Lower lobe of right lung (tissue), 2 donors: ENCODE measurements around the gene HECW1. TPM values are rescaled to one million over a fixed set of nuclear protein-coding genes. Genes with fewer than 3 reads are reported as not detected.

ENCODE experiments used
- ATAC-seq, 2 donors: fragments of 200-7000 bp; cut with Tn5 transposase; one replicate each; pipeline ENCODE4 v1.9.1; 2020 to 2022; ENCODE audit warnings: mild to moderate bottlenecking in 2 of 2, moderate library complexity in 2 of 2
- DNase-seq: peaks from one replicate; pipeline ENCODE4 v3.0.0-alpha.2; 2020
- H3K27ac ChIP-seq: fragments of 200-600 bp; one replicate; pipeline ENCODE4 v1.8.0; 2022
- H3K27me3 ChIP-seq: fragments of 200-600 bp; one replicate; pipeline ENCODE4 v1.8.0; 2022; ENCODE audit warnings: low read depth
- H3K36me3 ChIP-seq: fragments of 200-600 bp; one replicate; pipeline ENCODE4 v1.8.0; 2022; ENCODE audit warnings: mild to moderate bottlenecking
- H3K4me1 ChIP-seq: fragments of 200-600 bp; one replicate; pipeline ENCODE4 v1.8.0; 2022
- H3K4me3 ChIP-seq: fragments of 200-600 bp; one replicate; pipeline ENCODE4 v1.8.0; 2022; ENCODE audit warnings: mild to moderate bottlenecking
- H3K9me3 ChIP-seq: fragments of 200-600 bp; one replicate; pipeline ENCODE4 v1.8.0; 2022
- intact Hi-C: fragments of 100-400 bp; cut with DNase I; formaldehyde crosslinking; loops from one replicate; pipeline ENCODE4 v1.11.0; 2022
- total RNA-seq: library from RNA; stranded (reverse); fragmentation: NEBNext Ultra II Directional; extraction: Animal tissue kit (Norgen Biotek cat#: 25700); gene quantifications from one replicate; pipeline ENCODE4 v1.2.1, GENCODE V29; 2021
- TF ChIP-seq, protein P1 (sequence below): fragments of 200-600 bp; IDR thresholded peaks from one replicate; pipeline ENCODE4 v1.8.0; 2022; ENCODE audit warnings: antibody characterized with exemption, mild to moderate bottlenecking
- donor health status: DM: no; HTN: yes; CAD: no; lungs with severe emphysema.

The HECW1 gene
- total RNA-seq, 1 donor from 2014 or later, result 0.06 TPM

DNA sequence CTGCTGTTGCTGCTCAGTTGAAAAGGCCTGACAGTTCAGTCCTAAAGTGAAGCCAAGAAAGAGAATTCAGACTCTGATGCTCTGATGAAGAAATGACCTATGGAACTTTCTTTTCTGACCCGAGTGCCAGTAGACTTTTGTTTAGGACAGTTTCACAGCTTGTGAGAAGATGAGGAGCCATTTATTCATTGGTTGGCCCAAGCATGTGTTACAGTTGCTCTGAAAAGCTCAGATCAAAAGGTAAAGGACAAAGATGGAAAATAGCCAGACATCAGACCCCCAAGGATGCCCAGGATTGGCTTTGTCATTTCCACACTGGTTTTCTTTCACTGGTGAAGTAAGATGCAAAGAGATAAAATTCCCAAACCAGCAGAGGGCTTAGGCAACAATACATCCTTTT, 321.2 kb downstream of the HECW1 start:
- TF ChIP-seq, protein P1, sequence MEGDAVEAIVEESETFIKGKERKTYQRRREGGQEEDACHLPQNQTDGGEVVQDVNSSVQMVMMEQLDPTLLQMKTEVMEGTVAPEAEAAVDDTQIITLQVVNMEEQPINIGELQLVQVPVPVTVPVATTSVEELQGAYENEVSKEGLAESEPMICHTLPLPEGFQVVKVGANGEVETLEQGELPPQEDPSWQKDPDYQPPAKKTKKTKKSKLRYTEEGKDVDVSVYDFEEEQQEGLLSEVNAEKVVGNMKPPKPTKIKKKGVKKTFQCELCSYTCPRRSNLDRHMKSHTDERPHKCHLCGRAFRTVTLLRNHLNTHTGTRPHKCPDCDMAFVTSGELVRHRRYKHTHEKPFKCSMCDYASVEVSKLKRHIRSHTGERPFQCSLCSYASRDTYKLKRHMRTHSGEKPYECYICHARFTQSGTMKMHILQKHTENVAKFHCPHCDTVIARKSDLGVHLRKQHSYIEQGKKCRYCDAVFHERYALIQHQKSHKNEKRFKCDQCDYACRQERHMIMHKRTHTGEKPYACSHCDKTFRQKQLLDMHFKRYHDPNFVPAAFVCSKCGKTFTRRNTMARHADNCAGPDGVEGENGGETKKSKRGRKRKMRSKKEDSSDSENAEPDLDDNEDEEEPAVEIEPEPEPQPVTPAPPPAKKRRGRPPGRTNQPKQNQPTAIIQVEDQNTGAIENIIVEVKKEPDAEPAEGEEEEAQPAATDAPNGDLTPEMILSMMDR, result no peak
- no peaks in the 10 kb centered on the region for H3K36me3 ChIP-seq
- no peaks in the 10 kb centered on the region for H3K4me1 ChIP-seq
- no peak for DNase-seq
- no peaks in the 10 kb centered on the region for H3K27me3 ChIP-seq
- H3K4me3 ChIP-seq, result no peak overlapping the region
- no peaks in the 10 kb centered on the region for H3K9me3 ChIP-seq
- no peak for ATAC-seq
- intact Hi-C loops, result no loop called here
- H3K27ac ChIP-seq, result no peak overlapping the region

DNA sequence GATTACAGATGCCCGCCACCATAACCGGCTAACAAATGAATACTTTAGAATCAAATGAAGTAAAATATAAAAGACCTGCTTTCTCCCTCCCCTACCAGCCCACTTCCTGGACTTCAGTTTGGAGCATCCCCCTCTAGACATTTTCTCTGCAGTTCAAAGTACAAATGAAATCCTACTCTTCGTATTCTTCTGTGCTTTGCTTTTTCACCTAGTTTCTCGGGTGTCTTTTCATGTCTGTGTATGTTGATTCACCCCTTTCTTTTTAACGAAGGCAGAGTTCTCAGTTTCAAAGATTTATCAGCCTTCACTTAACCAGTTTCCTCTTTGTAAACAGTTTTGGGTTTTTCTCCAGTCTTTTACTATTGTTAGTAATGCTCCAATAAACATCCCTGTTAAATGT, 324.6 kb downstream of the HECW1 start:
- Histone ChIP-seq H3K27me3 (no peaks in the 10 kb centered on the region), H3K4me1 (no peaks in the 10 kb centered on the region), H3K27ac (no peak overlapping the region), H3K36me3 (no peaks in the 10 kb centered on the region), H3K9me3 (no peaks in the 10 kb centered on the region), H3K4me3 (no peak overlapping the region)
- TF ChIP-seq, protein P1, result no peak
- DNase-seq (no peak), ATAC-seq (no peak)
- intact Hi-C loops, result no loop called here

DNA sequence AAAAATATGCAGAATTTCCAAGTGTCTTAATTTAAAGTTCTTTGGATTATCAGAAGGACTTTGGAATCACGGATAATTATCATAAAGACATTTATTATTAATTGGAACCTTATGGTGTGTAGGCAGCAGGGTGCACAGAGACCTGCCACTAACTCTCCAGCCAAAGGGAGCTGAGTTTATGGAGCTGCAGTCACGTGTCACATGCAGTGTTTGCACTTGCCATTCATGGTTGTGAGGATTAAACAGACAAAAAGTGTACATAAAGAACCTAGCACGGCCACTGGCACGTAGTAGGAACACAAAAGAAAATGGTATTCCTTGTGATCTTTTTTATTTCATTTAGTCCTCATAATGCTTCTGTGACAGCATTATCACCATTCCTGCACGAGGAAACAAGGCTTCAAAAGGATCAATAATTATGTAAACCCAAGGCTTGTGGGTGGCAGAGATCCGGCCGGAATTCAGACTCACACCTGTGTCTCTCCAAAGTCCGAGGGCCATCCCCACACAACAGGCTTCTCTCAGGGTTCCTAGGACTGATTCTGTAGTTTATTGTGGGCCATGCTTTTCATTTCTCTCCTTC, 326.5 kb downstream of the HECW1 start:
- DNase-seq (no peak), ATAC-seq (no peak)
- H3K27me3 ChIP-seq, result no peaks in the 10 kb centered on the region
- H3K27ac ChIP-seq, result no peak overlapping the region
- intact Hi-C loops, result no loop called here
- no peak overlapping the region for H3K4me3 ChIP-seq
- TF ChIP-seq, protein P1, result no peak
- H3K9me3 ChIP-seq, result no peaks in the 10 kb centered on the region
- no peaks in the 10 kb centered on the region for H3K4me1 ChIP-seq
- no peaks in the 10 kb centered on the region for H3K36me3 ChIP-seq

DNA sequence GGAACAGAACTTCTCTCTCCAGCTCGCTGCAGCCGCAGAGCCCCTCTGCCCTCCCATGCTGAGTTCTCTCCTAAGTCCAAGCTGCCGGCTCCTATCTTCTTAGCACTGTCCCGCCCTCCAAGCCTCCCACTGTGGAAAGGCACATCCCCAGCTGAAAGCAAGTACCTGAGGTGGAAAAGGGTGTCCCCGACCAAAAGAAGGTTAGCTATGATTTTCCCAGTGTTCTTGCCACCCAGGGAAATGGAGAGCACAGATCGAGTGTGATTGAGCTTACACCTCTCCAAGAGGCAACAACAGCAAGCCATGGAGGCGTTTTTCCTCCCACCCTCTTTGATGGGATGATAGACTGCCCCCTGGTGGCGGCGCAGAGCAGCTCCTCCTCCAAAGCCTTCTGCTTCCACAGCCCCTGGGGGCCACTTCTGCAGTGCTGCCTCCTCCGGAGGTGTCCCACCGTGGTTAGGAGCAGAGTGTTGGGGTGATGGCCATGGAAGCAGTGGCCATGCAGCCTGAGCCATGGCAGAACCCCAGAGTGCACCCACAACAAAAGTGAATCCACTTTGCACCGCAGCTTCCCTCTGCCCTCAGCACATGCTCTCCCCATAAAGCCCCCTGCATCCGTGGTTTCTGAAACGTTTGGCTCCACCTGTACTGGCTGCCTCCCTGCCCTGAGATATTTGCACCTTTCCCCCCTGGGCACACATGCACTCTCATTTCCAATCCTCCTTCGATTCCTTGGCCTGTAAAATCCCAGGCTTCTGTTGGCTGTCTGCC, 327.4 kb downstream of the HECW1 start:
- intact Hi-C loops, result no loop called here
- no peak overlapping the region for H3K4me3 ChIP-seq
- DNase-seq (peak; percentile 59), ATAC-seq (peak; percentile 61 to 64)
- no peaks in the 10 kb centered on the region for H3K4me1 ChIP-seq
- no peaks in the 10 kb centered on the region for H3K36me3 ChIP-seq
- no peaks in the 10 kb centered on the region for H3K27me3 ChIP-seq
- no peak overlapping the region for H3K27ac ChIP-seq
- TF ChIP-seq, protein P1, result peak; percentile 74
- H3K9me3 ChIP-seq, result no peaks in the 10 kb centered on the region

DNA sequence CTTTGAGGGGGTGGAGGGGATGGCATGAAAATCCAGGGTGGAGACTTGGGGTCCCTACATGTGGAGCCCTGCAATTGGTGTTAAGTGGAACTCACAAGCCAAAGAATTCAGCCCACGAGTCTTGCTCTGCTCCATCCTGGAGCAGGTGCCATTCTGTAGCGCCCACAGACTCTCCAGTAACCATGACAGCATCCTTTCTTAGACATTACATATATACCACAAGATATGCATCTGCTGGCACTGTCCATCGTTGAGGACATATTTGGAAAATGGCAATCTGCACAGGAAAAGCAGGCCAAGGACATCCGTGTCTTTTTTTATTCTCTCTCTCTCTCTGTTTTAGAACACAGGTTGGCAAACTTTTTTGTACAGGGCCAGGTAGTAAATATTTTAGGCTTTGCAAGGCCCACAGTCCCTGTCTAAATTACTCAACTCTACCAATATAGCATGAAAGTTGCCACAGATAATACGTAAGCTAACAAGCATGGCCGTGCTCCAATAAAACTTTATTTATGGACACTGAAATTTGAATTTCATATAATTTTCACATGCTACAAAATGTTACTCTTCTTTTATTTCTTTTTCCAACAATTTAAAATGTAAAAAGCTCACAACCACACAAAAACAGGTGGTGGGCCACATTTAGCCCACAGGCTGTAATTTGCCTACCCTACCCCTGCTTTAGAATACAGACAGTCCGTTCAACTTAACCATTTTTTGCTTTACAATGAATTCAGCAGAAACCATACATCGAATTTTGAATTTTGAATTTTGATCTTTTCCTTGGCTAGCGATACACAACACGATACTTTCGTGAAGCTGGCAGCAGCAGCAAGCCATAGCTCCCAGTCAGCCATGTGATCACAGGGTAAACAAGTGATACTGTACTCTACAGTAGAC, 329.0 kb downstream of the HECW1 start:
- DNase-seq, result no peak
- Histone ChIP-seq H3K27ac (no peak overlapping the region), H3K4me1 (no peaks in the 10 kb centered on the region), H3K9me3 (no peaks in the 10 kb centered on the region), H3K36me3 (no peaks in the 10 kb centered on the region), H3K4me3 (no peak overlapping the region), H3K27me3 (no peaks in the 10 kb centered on the region)
- TF ChIP-seq, protein P1, result no peak
- no peak for ATAC-seq
- intact Hi-C loops, result no loop called here
